Lower leg skin (tissue), 3 donors: ENCODE results near the gene MAP3K7CL.

Experiments
- CTCF ChIP-seq, 3 donors: fragments of 450-650 bp; IDR thresholded peaks; one replicate each; pipeline ENCODE4 v1.5.1; 2016; ENCODE audit warnings: antibody characterized with exemption in 3 of 3, mild to moderate bottlenecking in 3 of 3, moderate library complexity in 2 of 3
- POLR2A ChIP-seq, 2 donors: fragments of 450-650 bp; IDR thresholded peaks; one replicate each; pipeline ENCODE4 v1.6.1; 2016 to 2017; ENCODE audit warnings: antibody characterized with exemption in 2 of 2, mild to moderate bottlenecking in 1 of 2, moderate library complexity in 1 of 2

- TF ChIP-seq CTCF (IDR thresholded peaks at IDR 0.05) (no peak), POLR2A (IDR thresholded peaks at IDR 0.05) (no peak)
Measured at GRCh38 chr21:29130270-29130969, at the start of gene MAP3K7CL.
